Measurements from ENCODE around the gene POU3F4.

- TF ChIP-seq CTCF (IDR thresholded peaks at IDR 0.05; ENCODE audit: extremely low read depth in 1 of 2, insufficient read depth in 1 of 2, low read depth in 1 of 2, low read length in 2 of 2) (no peak), MAX (IDR thresholded peaks at IDR 0.05; ENCODE audit: insufficient read depth, insufficient read length) (no peak), EZH2 (IDR thresholded peaks at IDR 0.05; ENCODE audit: borderline replicate concordance, low read depth, low read length, severe bottlenecking) (no peak)
Measured at GRCh38 chrX:83469551-83469950, 38.5 kb upstream of the POU3F4 start.
